Activated CD8-positive, alpha-beta memory T cell treated with anti-CD3 and anti-CD28 coated beads, Interleukin-2, amount 10 ng/mL, durations not matched to agents 7 days and 5 days (primary cell): Measurements from ENCODE around the gene KLK13. TPM values are rescaled to one million over a fixed set of nuclear protein-coding genes. Genes with fewer than 3 reads are reported as not detected.

ENCODE experiments used
- ATAC-seq: fragments of 150-1000 bp; cut with Tn5 transposase; one replicate; pipeline ENCODE4 v1.10.0; 2021; ENCODE audit warnings: moderate library complexity
- CTCF ChIA-PET: fragments of 350-600 bp; sonication (Branson Sonifier 250); formaldehyde crosslinking; loops from one replicate; lab custom pipeline; 2021; ENCODE audit warnings: antibody characterized with exemption; lab: Charles Lee
- DNase-seq: peaks from one replicate; pipeline ENCODE4 v3.0.0-alpha.2; 2020
- H3K27ac Mint-ChIP-seq: one replicate; pipeline ENCODE4 v1.8.0; 2021; ENCODE audit warnings: mild to moderate bottlenecking, mixed read lengths
- H3K27me3 Mint-ChIP-seq: one replicate; pipeline ENCODE4 v1.8.0; 2021; ENCODE audit warnings: mixed read lengths
- H3K36me3 Mint-ChIP-seq: one replicate; pipeline ENCODE4 v1.8.0; 2021; ENCODE audit warnings: mild to moderate bottlenecking, mixed read lengths
- H3K4me1 Mint-ChIP-seq: one replicate; pipeline ENCODE4 v1.8.0; 2021; ENCODE audit warnings: mixed read lengths
- H3K4me3 Mint-ChIP-seq: one replicate; pipeline ENCODE4 v1.8.0; 2021; ENCODE audit warnings: mild to moderate bottlenecking, moderate library complexity, mixed read lengths
- H3K9me3 Mint-ChIP-seq: one replicate; pipeline ENCODE4 v1.8.0; 2022; ENCODE audit warnings: low read depth, mixed read lengths
- total RNA-seq, 2 experiments: library from RNA; stranded (reverse); gene quantifications; one replicate each; pipeline ENCODE4 v1.2.3, GENCODE V29; 2021

KLK13 gene
- total RNA-seq, 2 experiments from 2014 or later: not detected

DNA sequence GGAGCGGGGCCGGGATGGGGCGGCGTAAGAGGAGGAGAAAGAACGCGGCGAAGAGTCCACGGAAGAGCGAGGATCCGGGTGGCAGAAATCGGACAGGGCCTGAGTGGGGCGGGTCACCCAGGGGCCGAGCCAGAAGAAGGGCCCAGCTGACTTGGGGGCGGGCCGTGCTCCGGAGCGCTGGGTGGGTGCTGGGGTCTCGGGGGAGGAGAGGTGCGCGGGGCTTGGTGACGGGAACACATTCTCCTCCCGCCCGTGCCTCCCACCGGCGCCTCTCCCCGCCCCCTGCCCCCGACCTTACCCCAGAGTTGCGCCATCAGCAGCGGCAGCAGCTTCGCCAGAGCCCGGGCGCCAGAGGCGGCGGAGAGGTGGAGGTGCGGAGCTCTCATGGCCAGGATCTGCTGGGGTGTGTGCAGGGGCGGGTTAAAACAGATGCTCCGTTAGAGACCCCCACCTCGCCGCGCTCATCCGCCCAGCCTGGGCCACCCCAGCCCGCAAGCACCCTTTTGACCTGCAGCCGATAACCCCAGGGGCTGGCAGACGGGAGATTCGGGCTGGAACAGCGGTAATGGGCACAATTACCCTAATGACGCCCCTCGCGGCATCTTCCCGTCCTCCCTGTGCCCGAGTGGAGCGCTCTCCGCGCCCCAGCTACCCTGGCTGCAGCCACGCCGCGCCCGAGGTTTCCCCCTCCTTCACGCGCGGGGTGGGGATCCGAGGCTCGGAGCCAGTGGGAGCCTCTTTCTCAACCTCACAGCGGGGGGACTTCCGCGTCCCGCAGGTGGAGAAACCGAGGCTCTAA is 45.9 kb downstream of the KLK13 start:
- Mint-ChIP-seq H3K4me3 (peak overlapping the region; percentile 17), H3K27me3 (peaks cover 51% of the 10 kb centered on the region), H3K36me3 (peaks cover 3% of the 10 kb centered on the region), H3K9me3 (no peaks in the 10 kb centered on the region), H3K27ac (no peak overlapping the region), H3K4me1 (peaks cover 19% of the 10 kb centered on the region)
- CTCF ChIA-PET: interaction anchor here (4.3 kb wide), 1 partner anchor 77 kb away, joined by 19 read pairs; no protein-coding TSS in a partner anchor
- ATAC-seq: no peak
- no peak for DNase-seq

DNA sequence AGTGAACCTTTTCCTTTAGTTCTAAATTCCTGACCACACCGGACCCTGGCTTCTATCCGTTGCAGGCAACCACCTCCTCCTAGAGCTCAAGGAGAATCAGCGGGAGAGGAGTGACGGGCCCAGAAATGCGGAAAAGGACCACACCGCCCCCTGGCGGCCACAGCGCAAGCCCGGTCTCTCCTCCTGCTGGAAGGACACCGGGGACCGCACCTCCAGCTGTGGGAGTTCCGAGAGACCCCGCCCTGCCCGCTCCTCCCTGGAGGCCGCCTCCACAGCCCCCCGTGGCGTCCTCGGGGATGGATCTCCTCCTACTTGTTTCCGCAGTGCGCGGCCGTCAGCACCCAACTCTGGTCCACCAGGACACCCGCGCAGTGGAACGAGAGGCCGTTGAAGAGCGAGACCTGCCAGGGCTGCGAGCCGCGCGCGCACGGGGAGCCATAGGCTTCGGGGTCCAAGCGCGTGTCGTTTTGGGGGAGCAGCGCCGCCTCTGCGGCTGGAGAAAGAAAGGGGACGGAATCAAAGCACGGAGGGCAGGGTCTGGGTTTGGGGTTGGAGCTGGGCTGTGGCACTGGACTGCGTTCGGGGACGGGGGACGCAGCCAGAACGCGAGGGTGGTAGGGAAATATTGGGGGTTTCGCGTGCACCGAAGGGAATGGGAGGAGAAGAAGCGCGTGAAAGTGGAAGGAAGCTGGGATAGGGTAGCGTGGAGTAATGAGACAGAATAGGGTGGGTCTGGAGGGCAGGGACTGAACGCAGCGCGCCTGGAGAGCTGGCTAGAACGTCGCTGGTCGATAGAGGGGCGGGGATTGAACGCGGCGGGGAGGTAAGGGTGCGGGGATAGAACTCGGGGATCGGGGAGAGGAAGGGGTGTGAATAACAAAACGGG is 47.9 kb downstream of the KLK13 start:
- DNase-seq: peak; percentile 50
- Mint-ChIP-seq H3K4me3 (no peak overlapping the region), H3K36me3 (peaks cover 3% of the 10 kb centered on the region), H3K4me1 (peaks cover 21% of the 10 kb centered on the region), H3K27ac (no peak overlapping the region), H3K27me3 (peaks cover 51% of the 10 kb centered on the region), H3K9me3 (no peaks in the 10 kb centered on the region)
- CTCF ChIA-PET: interaction anchor here (0.6 to 4.3 kb wide), 7 partner anchors 11 to 531 kb away, joined by 3 to 19 read pairs (median 3); partner anchors contain the start of gene KLK8
- peak; percentile 51 for ATAC-seq

DNA sequence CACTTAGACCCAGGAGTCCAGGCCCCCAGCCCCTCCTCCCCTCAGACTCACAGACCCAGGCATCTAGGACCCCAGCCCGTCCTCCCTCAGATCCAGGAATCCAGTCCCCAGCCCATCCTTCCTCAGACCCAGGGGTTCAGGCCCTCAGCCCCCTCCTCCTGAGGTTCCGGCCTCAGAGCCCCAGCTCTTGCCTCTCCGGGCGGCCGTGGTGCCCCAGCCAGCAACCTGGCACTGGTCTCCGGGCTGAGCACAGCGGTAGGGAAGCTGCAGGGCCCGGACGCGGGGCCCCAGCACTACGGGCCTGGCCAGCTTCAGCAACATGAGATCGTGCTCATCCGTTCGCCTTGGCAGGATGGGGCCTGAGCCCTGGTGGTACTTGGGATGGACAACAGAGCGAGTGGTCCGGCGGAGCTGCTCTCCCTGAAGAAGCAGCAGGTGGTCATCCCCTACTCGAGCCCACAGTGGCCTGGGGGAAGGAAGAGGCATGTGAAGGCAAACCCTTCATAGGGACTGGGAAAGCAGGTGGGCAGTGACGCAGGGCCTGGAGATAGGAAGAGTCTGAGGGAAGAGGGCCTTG is 49.1 kb downstream of the KLK13 start:
- Mint-ChIP-seq H3K27ac (no peak overlapping the region), H3K4me3 (no peak overlapping the region), H3K9me3 (no peaks in the 10 kb centered on the region), H3K4me1 (peaks cover 21% of the 10 kb centered on the region), H3K36me3 (peaks cover 3% of the 10 kb centered on the region), H3K27me3 (peaks cover 49% of the 10 kb centered on the region)
- ATAC-seq (no peak), DNase-seq (no peak)
- CTCF ChIA-PET: interaction anchor here (4.3 kb wide), 1 partner anchor 80 kb away, joined by 19 read pairs; no protein-coding TSS in a partner anchor

DNA sequence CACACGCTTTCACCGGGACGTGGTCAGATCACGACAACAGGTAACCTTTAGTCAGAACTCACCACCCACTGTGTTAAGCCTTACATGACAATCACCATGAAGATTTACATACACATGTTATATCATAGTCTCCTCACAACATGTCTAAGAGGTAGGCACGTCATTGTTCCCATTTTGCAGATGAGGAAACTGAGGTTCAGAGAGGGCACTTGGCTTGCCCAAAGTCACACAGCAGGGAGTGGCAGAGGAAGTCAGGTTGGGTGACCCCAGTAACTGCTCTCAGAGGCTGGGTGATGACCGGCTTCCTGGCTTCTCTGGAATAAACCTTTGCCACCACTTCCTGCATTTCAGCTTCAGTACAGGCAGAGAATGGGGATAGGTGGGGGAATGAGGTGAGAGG is 50.6 kb downstream of the KLK13 start:
- peaks cover 35% of the 10 kb centered on the region for H3K27me3 Mint-ChIP-seq
- peaks cover 18% of the 10 kb centered on the region for H3K4me1 Mint-ChIP-seq
- peaks cover 3% of the 10 kb centered on the region for H3K36me3 Mint-ChIP-seq
- DNase-seq (no peak), ATAC-seq (no peak)
- H3K27ac Mint-ChIP-seq: no peak overlapping the region
- no peaks in the 10 kb centered on the region for H3K9me3 Mint-ChIP-seq
- CTCF ChIA-PET: no interaction called here
- H3K4me3 Mint-ChIP-seq: no peak overlapping the region

DNA sequence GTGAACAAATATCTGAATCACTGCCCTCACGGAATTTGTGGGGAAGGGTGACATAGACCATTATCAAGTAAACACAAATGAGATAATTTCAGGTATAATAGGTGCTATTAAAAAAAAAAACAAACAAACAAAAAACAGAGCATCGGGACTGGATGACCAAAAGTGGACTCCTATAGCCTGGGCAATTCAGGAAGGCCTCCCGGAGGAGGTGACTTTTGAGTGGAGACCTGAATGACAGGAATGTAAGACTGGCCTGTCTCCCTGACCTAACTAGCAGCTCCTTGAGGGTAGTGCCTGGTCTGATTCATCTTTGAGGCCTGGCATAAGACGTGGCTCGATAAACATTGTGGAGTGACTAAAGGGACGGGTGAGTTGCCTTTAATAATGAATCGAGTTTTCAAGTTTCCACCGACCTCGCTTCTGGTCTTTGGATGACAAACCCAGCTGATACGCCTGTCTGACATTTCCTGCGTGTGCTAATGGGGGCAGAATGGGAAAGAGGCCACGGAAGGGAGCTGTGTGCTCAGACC is 52.2 kb downstream of the KLK13 start:
- Mint-ChIP-seq H3K9me3 (no peaks in the 10 kb centered on the region), H3K4me1 (peaks cover 14% of the 10 kb centered on the region), H3K27me3 (peaks cover 24% of the 10 kb centered on the region), H3K36me3 (no peaks in the 10 kb centered on the region), H3K27ac (no peak overlapping the region), H3K4me3 (no peak overlapping the region)
- CTCF ChIA-PET: interaction anchor here (1.3 kb wide), 1 partner anchor 91 kb away, joined by 4 read pairs; no protein-coding TSS in a partner anchor
- ATAC-seq (no peak), DNase-seq (no peak)

DNA sequence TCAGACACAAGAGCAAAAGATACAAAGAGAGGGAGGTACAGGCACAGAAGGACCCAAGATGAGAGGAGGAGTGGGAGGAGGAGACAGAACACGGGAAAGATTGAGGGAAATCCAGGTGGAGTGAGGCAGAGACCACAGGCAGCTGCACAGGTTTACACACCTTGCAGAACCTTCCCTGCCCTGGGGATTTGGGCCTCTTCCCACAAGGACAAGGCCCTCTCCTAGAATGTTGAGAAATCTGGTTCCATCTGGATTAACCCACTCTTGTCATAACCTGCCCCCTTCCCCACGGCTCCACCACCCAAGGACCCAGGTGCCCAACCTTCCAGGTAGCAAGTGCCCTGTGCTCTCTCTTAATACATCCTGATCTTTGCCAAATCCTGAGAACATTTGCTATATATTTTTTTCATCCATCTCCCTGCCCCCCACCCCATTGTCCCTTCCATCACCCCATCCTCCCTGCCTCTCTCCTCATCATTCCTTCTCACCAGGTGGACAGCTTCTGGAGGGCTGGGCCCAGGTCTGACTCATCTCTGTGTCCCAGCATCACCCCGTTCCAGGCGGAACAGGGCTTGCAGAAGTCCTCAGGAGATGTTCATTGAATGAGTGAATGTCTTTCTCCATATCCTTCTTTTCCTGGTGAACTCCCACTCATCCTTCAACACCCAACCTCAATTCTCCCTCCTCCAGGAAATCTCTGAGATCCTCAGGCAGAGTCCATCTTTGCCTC is 54.7 kb downstream of the KLK13 start:
- H3K27me3 Mint-ChIP-seq: peaks cover 9% of the 10 kb centered on the region
- CTCF ChIA-PET: no interaction called here
- H3K4me1 Mint-ChIP-seq: peaks cover 9% of the 10 kb centered on the region
- ATAC-seq: no peak
- H3K4me3 Mint-ChIP-seq: no peak overlapping the region
- DNase-seq: no peak
- no peaks in the 10 kb centered on the region for H3K9me3 Mint-ChIP-seq
- H3K27ac Mint-ChIP-seq: no peak overlapping the region
- no peaks in the 10 kb centered on the region for H3K36me3 Mint-ChIP-seq

DNA sequence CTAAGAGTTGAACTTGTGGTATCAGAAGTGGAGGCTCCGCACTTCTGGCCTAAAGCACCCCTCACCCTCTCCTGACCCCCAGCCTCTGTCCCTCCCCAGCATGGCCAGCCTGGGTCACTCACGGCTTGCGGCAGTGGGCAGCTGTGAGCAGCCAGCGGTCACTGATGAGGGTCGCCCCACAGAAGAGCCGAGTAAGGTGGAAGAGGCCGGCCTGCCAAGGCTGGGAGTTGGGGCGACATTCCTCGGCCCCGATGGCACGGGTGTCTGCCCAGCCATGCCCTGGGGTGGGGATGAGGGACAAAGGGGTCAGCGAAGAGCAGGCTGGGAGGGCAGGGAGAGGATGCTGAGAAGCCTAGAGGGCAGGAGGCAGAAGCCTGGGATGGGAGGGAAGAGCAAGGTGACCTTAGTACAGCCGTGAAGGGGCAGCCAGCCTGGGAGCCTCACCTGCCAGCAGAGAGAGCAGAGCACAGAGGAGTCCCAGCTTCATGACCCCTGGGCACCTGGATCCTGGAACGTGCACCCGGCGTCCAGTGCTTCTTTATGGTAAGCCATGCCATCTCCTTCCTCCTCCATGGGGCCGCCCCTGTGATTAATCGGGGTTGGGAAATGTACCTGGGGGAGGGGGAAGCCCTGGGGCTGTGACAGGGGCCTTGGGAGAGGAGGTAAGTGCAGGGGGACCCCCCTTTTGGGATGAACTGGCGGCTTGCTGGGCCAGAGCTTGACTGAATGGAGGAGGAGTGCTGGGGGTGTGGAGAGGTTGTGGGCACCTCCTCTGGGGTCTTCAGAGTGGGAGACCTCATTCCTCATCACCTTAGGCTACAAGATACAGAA is 55.6 kb downstream of the KLK13 start:
- ATAC-seq: no peak
- Mint-ChIP-seq H3K4me3 (no peak overlapping the region), H3K9me3 (no peaks in the 10 kb centered on the region), H3K36me3 (no peaks in the 10 kb centered on the region), H3K27ac (no peak overlapping the region), H3K4me1 (peaks cover 5% of the 10 kb centered on the region), H3K27me3 (peaks cover 9% of the 10 kb centered on the region)
- DNase-seq: no peak
- CTCF ChIA-PET: interaction anchor here (0.6 kb wide), 1 partner anchor 736 kb away, joined by 3 read pairs; no protein-coding TSS in a partner anchor

DNA sequence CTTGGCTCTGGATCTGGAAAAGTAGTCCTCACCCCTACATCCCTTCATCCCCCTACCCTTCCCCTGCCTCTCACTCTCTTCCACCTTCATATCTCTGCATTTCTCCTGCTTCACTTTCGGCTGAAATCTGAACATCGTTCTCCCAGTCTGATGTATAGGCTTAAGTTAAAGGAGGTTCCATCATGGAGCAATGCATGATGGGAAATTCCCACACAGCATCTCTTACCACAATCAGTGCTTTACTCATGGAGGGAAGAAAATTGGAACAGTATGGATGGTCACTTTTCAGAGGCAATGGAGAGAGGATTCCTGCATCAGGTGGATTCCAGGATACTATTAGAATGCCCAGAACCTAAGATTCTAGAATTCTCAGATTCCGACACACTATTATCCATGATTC is 57.4 kb downstream of the KLK13 start:
- CTCF ChIA-PET: no interaction called here
- ATAC-seq (no peak), DNase-seq (no peak)
- Mint-ChIP-seq H3K36me3 (no peaks in the 10 kb centered on the region), H3K4me3 (no peak overlapping the region), H3K9me3 (no peaks in the 10 kb centered on the region), H3K27ac (no peak overlapping the region), H3K4me1 (no peaks in the 10 kb centered on the region), H3K27me3 (peaks cover 6% of the 10 kb centered on the region)

DNA sequence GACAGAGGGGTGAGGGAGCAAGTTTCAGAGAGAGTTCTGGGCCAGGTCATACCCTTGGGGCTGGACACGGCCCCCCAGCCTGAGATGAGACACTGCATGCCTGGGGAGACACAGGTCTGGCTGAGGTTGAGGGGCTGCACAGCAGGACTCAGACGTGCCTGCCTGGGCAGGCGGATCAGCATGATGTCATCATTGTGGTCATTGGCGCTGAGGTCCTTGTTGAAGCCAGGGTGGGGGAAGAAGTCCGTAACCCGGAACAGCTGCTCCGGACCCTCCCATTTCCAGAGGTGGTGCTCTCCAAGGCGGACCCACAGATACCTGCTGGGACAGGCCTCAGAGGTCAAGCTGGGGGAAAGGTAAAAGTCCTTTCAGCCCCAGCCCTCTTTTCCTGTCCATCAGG is 58.5 kb downstream of the KLK13 start:
- Mint-ChIP-seq H3K9me3 (no peaks in the 10 kb centered on the region), H3K36me3 (no peaks in the 10 kb centered on the region), H3K27ac (no peak overlapping the region), H3K4me3 (no peak overlapping the region), H3K27me3 (peaks cover 12% of the 10 kb centered on the region), H3K4me1 (no peaks in the 10 kb centered on the region)
- DNase-seq: no peak
- CTCF ChIA-PET: no interaction called here
- ATAC-seq: no peak
